Measurements from ENCODE around the gene LIFR. TPM values are rescaled to one million over a fixed set of nuclear protein-coding genes. Genes with fewer than 3 reads are reported as not detected.
"Not testable (repeated sequence)": the region's sequence is repeated elsewhere in the genome, so short reads cannot be mapped to it uniquely, and the experiment has no call there.

The LIFR gene
- polyA plus RNA-seq, 3 donors = 8.2 to 23.7 (median 18.7) TPM

DNA sequence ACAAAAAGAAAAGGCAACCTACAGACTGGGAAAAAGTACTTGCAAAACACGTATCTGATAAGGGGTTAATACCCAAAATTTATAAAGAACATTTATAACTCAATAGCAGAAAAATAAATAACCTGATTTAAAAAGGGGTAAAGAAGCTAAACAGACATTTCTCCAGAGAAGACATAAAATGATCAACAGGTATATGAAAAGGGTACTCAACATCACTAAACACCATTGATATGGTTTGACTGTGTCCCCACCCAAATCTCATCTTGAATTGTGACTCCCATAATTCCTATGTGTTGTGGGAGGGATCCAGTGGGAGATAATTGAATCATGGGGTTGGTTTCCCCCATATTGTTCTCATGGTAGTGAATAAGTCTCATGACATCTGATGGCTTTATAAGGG is 27.1 kb upstream of the LIFR start:
- H3K27ac ChIP-seq (ENCODE audit: low read depth, low read length) = no peak overlapping the region
- 79 to 88% (median 83%) methylated on average over 1 of the region's 1 CpG for WGBS, 3 donors

GRCh38 chr5:38582975-38583319 is 26.5 kb upstream of the LIFR start:
- WGBS, 3 donors = 49 to 76% (median 54%) methylated on average over 5 of the region's 5 CpGs
- H3K27ac ChIP-seq (ENCODE audit: low read depth, low read length) = no peak overlapping the region

- WGBS, 3 donors = 45 to 72% (median 50%) methylated on average over 5 of the region's 5 CpGs
- H3K27ac ChIP-seq (ENCODE audit: low read depth, low read length) = no peak overlapping the region
These were observed 26.0 kb upstream of the LIFR start for GRCh38 chr5:38582293-38582974.

DNA sequence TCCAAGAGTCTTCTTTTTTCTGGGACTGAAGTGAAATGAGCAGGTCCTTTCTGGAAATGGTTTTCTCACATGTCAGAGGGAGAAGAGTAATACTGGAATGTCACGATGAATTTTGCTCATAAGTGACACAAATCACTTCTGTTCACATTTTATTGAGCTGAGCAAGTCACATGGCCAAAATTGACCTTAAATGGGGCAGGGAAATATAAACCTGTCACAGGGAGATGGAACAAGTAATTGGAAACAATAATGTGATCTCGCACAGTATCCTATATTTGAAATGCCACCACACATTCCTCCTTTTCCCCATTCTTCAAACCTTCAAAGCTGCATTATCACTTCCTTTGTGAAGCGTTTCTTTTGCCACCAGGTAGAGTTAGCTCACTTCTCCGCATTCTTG is 25.2 kb upstream of the LIFR start:
- 90 to 94% (median 93%) methylated on average over 4 of the region's 4 CpGs for WGBS, 3 donors

DNA sequence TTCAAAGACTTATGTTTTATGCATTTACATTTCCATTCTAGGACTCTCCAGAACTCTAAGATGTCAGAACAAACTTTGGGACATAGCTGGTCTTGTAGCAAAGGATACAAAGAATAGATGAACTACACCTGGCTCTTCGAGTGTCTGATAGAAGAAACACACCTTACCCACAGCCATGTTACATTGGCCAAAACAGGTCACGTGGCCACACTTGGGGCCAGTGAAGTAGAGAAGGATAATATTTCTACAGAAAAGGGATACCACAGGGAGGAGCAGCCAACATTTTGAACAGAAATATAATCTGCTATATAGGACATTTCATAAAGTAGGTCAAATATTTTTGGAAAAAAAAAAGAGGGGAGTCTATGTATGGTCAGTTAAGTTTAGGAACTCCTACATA is 22.7 kb upstream of the LIFR start:
- no peak overlapping the region for H3K27ac ChIP-seq (ENCODE audit: low read depth, low read length)
- WGBS, 3 donors = 90 to 95% (median 91%) methylated on average over 2 of the region's 2 CpGs

More for the DNA sequence above, 25.2 kb upstream of the LIFR start:
- H3K27ac ChIP-seq (ENCODE audit: low read depth, low read length) = no peak overlapping the region

DNA sequence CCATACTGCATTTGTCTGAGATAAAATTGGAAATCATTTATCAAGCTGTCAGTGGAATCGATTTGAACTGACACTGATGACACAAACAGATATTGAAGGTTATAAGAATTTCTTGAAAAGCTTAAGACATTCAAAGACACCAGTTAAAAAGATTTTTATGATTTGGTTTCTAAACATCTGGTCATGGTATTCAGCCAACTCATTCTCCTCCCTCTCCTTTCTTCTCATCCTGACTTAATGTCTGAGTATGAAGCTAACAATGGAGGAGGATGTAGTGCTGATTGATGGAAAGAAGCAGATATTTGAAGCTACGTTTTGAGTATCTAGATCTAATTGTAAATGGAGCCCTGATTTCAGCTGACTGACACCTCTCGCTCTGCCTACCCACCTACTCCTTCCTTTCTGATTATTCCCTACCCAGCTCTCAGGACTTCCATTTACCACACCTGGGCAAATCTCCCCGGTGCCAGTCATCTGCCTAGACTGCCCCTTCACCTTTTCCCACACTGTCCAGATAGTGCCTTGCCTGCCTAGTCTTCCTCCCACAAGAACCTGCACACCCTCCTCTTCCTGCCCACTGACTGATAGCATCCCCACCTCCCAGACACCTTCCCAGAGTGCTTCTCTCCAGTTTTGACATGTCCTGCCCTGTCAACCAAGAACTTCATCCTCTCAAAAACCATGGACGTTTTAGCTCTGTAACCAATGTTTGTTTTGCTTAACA is 20.7 kb upstream of the LIFR start:
- no peak overlapping the region for H3K27ac ChIP-seq (ENCODE audit: low read depth, low read length)
- 52 to 65% (median 64%) methylated on average over 5 of the region's 5 CpGs for WGBS, 3 donors

DNA sequence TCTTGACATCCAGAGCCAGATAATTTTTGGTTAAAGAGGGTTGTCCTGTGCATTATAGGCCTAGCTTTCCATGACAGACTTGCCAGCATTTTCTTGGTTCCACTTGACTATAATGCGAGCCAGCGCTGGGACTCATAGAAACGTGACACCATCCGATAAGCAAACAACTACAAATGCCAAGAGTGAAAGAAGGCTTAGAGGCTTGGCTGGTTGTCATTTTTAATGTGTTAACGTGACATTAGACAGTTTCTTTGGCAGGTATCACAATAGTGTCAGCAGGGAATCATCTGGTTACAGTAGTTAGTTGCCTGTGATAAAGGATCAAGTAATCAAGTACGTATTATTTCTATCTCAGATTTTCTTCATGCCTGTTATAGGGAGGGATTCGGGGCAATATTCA is 20.0 kb upstream of the LIFR start:
- no peak overlapping the region for H3K27ac ChIP-seq (ENCODE audit: low read depth, low read length)
- 44 to 73% (median 69%) methylated on average over 7 of the region's 7 CpGs for WGBS, 3 donors

DNA sequence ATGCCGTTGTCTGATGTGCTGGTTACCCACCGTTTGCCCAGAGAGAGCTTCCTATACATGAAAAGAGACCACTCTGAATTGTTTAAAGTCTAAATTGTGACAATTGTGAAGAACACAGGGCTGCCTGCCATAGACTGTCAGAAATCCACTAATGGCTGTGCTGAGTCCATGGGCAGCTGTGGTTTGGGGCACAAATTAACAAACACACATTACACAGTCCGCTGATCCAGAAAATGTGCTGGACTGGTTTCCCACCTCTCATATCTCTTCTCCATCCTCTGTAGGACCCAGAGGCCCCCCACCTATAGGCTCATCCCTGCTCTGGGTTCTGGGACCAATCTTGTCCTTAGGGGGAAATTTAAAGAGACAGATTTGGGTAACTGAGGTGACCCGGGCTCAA is 19.0 kb upstream of the LIFR start:
- 93 to 95% (median 94%) methylated on average over 4 of the region's 4 CpGs for WGBS, 3 donors
- H3K27ac ChIP-seq (ENCODE audit: low read depth, low read length) = no peak overlapping the region

DNA sequence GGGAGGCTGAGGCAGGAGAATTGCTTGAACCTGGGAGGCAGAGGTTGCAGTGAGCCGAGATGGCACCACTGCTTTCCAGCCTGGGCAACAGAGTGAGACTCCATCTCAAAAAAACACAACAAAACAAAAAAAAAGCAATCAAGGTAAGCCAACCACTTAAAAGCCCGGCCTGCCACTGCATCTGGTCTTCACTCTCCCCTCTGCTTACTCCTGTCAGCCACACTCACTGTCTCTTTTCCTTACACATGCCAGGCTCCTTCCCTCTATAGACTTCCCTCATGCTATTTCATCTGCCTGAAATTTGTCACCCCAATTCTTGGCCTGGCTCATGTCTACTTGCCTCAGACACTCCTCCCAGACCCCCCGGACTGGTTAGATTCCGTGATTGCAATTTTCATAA is 17.6 kb upstream of the LIFR start:
- 94 to 97% (median 97%) methylated on average over 4 of the region's 4 CpGs for WGBS, 3 donors

DNA sequence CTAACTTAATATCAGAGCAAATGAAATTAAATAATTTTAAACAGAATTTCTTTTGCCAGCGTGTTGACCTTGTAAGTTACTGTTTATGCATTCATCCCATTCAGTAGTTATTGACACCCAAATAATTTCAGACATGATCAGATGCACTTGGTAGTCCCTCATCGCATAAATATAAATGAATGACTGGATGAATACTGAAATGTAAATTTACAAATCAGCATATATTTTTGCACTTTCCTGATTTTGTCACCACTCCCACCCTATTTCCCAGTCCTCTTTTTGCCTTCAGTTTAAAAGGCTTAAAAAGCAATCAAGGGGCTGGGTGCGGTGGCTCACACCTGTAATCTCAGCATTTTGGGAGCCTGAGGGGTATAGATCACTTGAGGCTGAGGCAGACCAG is 17.1 kb upstream of the LIFR start:
- no peak overlapping the region for H3K27ac ChIP-seq (ENCODE audit: low read depth, low read length)
- WGBS, 3 donors = 94 to 96% (median 95%) methylated on average over 3 of the region's 3 CpGs

More for the DNA sequence above, 17.6 kb upstream of the LIFR start:
- no peak overlapping the region for H3K27ac ChIP-seq (ENCODE audit: low read depth, low read length)

- 88 to 96% (median 90%) methylated on average over 3 of the region's 3 CpGs for WGBS, 3 donors
- no peak overlapping the region for H3K27ac ChIP-seq (ENCODE audit: low read depth, low read length)
These were observed 12.7 kb upstream of the LIFR start for GRCh38 chr5:38569180-38569579.

DNA sequence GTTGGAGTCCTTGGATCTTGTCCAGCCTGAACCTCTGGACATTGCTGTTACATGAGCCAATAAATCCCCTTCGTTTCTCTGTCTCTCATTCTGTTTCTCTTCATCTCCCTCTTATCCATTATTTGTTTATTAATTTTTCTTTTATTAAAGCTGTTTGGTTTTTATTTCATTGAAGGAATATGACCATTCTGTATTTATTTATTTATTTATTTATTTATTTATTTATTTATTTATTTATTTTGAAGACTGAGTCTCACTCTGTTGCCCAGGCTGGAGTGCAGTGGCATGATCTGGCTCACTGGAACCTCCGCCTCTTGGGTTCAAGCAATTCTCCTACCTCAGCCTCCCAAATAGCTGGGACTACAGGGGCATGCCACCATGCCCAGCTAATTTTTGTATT is 10.9 kb upstream of the LIFR start:
- not testable (repeated sequence) for H3K27ac ChIP-seq (ENCODE audit: low read depth, low read length)
- 92 to 96% (median 95%) methylated on average over 2 of the region's 2 CpGs for WGBS, 3 donors

GRCh38 chr5:38563624-38564023 is 7.2 kb upstream of the LIFR start:
- 86 to 93% (median 92%) methylated on average over 5 of the region's 5 CpGs for WGBS, 3 donors
- H3K27ac ChIP-seq (ENCODE audit: low read depth, low read length) = no peak overlapping the region

- no peak overlapping the region for H3K27ac ChIP-seq (ENCODE audit: low read depth, low read length)
- WGBS, 3 donors = 63 to 88% (median 85%) methylated on average over 5 of the region's 5 CpGs
These were observed 6.2 kb upstream of the LIFR start for GRCh38 chr5:38562444-38563210.

DNA sequence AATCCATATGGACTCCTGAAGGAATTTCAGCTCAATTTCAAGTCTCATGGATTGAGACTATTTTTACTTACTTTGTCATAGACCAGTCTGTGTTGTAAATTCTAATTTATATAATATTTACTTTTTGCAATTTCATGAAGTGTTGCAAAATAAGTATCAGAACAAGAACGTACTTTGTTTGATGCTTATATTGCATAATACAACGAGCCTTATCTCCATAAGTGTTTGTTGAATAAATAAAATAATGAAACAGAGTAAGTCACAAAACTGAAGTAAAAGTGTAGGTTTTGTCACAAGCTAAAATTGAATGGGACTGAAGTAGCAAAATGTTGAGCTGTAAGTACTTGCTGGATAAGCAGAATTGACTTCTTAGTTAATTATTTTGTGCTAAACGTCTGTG is 3.0 kb upstream of the LIFR start:
- WGBS, 3 donors = 29 to 64% (median 61%) methylated on average over 3 of the region's 3 CpGs
- H3K27ac ChIP-seq (ENCODE audit: low read depth, low read length) = no peak overlapping the region

- whole genome bisulfite sequencing, 3 donors = 46 to 52% (median 48%) methylated on average over 6 of the region's 6 CpGs
- H3K27ac ChIP-seq (ENCODE audit: low read depth, low read length) = no peak overlapping the region
These were observed 1.3 kb upstream of the LIFR start for GRCh38 chr5:38557792-38558191.

GRCh38 chr5:38557308-38557710 is 863 bp upstream of the LIFR start:
- peak overlapping the region; percentile 94 for H3K27ac ChIP-seq (ENCODE audit: low read depth, low read length)
- WGBS, 3 donors = 0 to 4% (median 4%) methylated on average over 14 of the region's 14 CpGs

GRCh38 chr5:38556088-38556598 is 303 bp downstream of the LIFR start:
- 1 to 2% (median 1%) methylated on average over 28 to 68 of the region's 68 CpGs for WGBS, 3 donors
- peak overlapping the region; percentile 54 for H3K27ac ChIP-seq (ENCODE audit: low read depth, low read length)
